ENCODE measurements around the gene DRAM1.

GRCh38 chr12:101925935-101926334 lies 48.6 kb downstream of the DRAM1 start:
- TF ChIP-seq CEBPB (IDR thresholded peaks at IDR 0.05; ENCODE audit: low read depth, low read length) (no peak), POLR2A (IDR thresholded peaks at IDR 0.05; ENCODE audit: low read depth, low read length) (no peak), BHLHE40 (IDR thresholded peaks at IDR 0.05; ENCODE audit: low read depth, low read length) (no peak), ELK1 (IDR thresholded peaks at IDR 0.05; ENCODE audit: borderline replicate concordance, low read depth, low read length) (no peak), RAD21 (IDR thresholded peaks at IDR 0.05; ENCODE audit: low read length) (no peak), USF2 (IDR thresholded peaks at IDR 0.05; ENCODE audit: low read depth, low read length) (no peak), MAZ (IDR thresholded peaks at IDR 0.05; ENCODE audit: borderline replicate concordance, low read depth, low read length) (no peak), MAFK (IDR thresholded peaks at IDR 0.05; ENCODE audit: low read depth, low read length) (no peak)
- TF ChIP-seq, protein P1, sequence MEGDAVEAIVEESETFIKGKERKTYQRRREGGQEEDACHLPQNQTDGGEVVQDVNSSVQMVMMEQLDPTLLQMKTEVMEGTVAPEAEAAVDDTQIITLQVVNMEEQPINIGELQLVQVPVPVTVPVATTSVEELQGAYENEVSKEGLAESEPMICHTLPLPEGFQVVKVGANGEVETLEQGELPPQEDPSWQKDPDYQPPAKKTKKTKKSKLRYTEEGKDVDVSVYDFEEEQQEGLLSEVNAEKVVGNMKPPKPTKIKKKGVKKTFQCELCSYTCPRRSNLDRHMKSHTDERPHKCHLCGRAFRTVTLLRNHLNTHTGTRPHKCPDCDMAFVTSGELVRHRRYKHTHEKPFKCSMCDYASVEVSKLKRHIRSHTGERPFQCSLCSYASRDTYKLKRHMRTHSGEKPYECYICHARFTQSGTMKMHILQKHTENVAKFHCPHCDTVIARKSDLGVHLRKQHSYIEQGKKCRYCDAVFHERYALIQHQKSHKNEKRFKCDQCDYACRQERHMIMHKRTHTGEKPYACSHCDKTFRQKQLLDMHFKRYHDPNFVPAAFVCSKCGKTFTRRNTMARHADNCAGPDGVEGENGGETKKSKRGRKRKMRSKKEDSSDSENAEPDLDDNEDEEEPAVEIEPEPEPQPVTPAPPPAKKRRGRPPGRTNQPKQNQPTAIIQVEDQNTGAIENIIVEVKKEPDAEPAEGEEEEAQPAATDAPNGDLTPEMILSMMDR (conservative IDR thresholded peaks at IDR 0.05; ENCODE audit: low read depth, low read length), result no peak

Measured in IMR-90 (cell line).